HepG2 (cell line): ENCODE measurements around the gene POLR1C. TPM values are rescaled to one million over a fixed set of nuclear protein-coding genes. Genes with fewer than 3 reads are reported as not detected.
A peak's percentile ranks its signal among the peaks of the same experiment; 100 is the strongest.

ENCODE experiments used
- ASH2L ChIP-seq: fragments of 300-600, 200-600 bp; sonication (generic); IDR thresholded peaks from 2 replicates; pipeline ENCODE4 v1.7.0; 2017; ENCODE audit warnings: low read depth, mild to moderate bottlenecking, moderate library complexity, mixed read lengths, low read length; ENCODE audit not compliant: insufficient read length
- BRCA1 ChIP-seq: sonication (generic); formaldehyde crosslinking; IDR thresholded peaks from 2 replicates; pipeline ENCODE4 v1.4.0; 2020; ENCODE audit warnings: missing genetic modification reagents
- CREB1 ChIP-seq, 2 experiments: fragments of 450-650 bp in 1 of 2; IDR thresholded peaks; 2 replicates each; pipeline ENCODE4 v1.6.1; 2016 to 2017; ENCODE audit warnings: control low read depth in 1 of 2, mild to moderate bottlenecking in 1 of 2, missing compliant biosample characterization in 1 of 2, missing genetic modification characterization in 1 of 2
- JUND ChIP-seq: sonication (generic); formaldehyde crosslinking; IDR thresholded peaks from 2 replicates; pipeline ENCODE4 v1.8.0; 2022; ENCODE audit warnings: mild to moderate bottlenecking, missing genetic modification reagents
- KLF6 ChIP-seq: IDR thresholded peaks from 2 replicates; pipeline ENCODE4 v1.8.0; 2016; ENCODE audit warnings: missing biosample characterization, missing genetic modification reagents
- KMT2B ChIP-seq: IDR thresholded peaks from 2 replicates; pipeline ENCODE4 v1.6.1; 2016; ENCODE audit warnings: missing genetic modification reagents, missing compliant biosample characterization
- MEIS1 ChIP-seq: sonication (generic); formaldehyde crosslinking; IDR thresholded peaks from 2 replicates; pipeline ENCODE4 v1.9.0; 2021; ENCODE audit warnings: mild to moderate bottlenecking, missing genetic modification reagents, moderate library complexity, borderline replicate concordance
- NCOA1 ChIP-seq: sonication (generic); formaldehyde crosslinking; IDR thresholded peaks from 2 replicates; pipeline ENCODE4 v1.9.0; 2021; ENCODE audit warnings: missing genetic modification reagents
- PHF5A ChIP-seq: IDR thresholded peaks from one replicate; pipeline ENCODE4 v1.6.1; 2018; ENCODE audit warnings: low read depth, missing genetic modification reagents; ENCODE audit not compliant: unreplicated experiment
- RNF219 ChIP-seq: sonication (generic); formaldehyde crosslinking; IDR thresholded peaks from 2 replicates; pipeline ENCODE4 v1.5.0; 2020; ENCODE audit warnings: mild to moderate bottlenecking, missing genetic modification reagents
- SP4 ChIP-seq: sonication (generic); formaldehyde crosslinking; IDR thresholded peaks from 2 replicates; pipeline ENCODE4 v1.8.1; 2023; ENCODE audit warnings: mild to moderate bottlenecking, missing genetic modification reagents
- STAG1 ChIP-seq: sonication (generic); formaldehyde crosslinking; IDR thresholded peaks from 2 replicates; pipeline ENCODE4 v1.4.0; 2020; ENCODE audit warnings: missing genetic modification reagents
- TFDP1 ChIP-seq: IDR thresholded peaks from 2 replicates; pipeline ENCODE4 v1.6.1; 2016; ENCODE audit warnings: missing compliant biosample characterization, missing genetic modification reagents, borderline replicate concordance
- TRIM22 ChIP-seq: fragments of 450-650 bp; IDR thresholded peaks from 2 replicates; pipeline ENCODE4 v1.6.1; 2017
- ZBTB34 ChIP-seq: sonication (generic); formaldehyde crosslinking; IDR thresholded peaks from 2 replicates; pipeline ENCODE4 v1.8.0; 2022; ENCODE audit warnings: mild to moderate bottlenecking, missing genetic modification reagents
- ZNF20 ChIP-seq: sonication (generic); formaldehyde crosslinking; IDR thresholded peaks from 2 replicates; pipeline ENCODE4 v1.4.0; 2020; ENCODE audit warnings: mild to moderate bottlenecking, moderate library complexity, missing genetic modification reagents
- ZNF33B ChIP-seq: sonication (generic); formaldehyde crosslinking; IDR thresholded peaks from 2 replicates; pipeline ENCODE4 v1.5.1; 2020; ENCODE audit warnings: mild to moderate bottlenecking, missing genetic modification reagents
- ZNF562 ChIP-seq: sonication (generic); formaldehyde crosslinking; IDR thresholded peaks from 2 replicates; pipeline ENCODE4 v1.8.0; 2022; ENCODE audit warnings: missing genetic modification reagents, borderline replicate concordance
- ZNF564 ChIP-seq: sonication (generic); formaldehyde crosslinking; IDR thresholded peaks from 2 replicates; pipeline ENCODE4 v1.8.1; 2023; ENCODE audit warnings: mild to moderate bottlenecking, missing genetic modification reagents
- ZNF576 ChIP-seq: sonication (generic); formaldehyde crosslinking; IDR thresholded peaks from 2 replicates; pipeline ENCODE4 v1.4.0; 2020; ENCODE audit warnings: mild to moderate bottlenecking, missing genetic modification reagents
- ZNF607 ChIP-seq: sonication (generic); formaldehyde crosslinking; IDR thresholded peaks from 2 replicates; pipeline ENCODE4 v1.5.1; 2020; ENCODE audit warnings: missing genetic modification reagents, mild to moderate bottlenecking, borderline replicate concordance
- ZNF737 ChIP-seq: sonication (generic); formaldehyde crosslinking; IDR thresholded peaks from 2 replicates; pipeline ENCODE4 v1.5.0; 2020; ENCODE audit warnings: missing genetic modification reagents, mild to moderate bottlenecking, borderline replicate concordance
- ZNF776 ChIP-seq: sonication (generic); formaldehyde crosslinking; IDR thresholded peaks from 2 replicates; pipeline ENCODE4 v1.4.0; 2020; ENCODE audit warnings: mild to moderate bottlenecking, missing genetic modification reagents
- ZNF816 ChIP-seq: sonication (generic); formaldehyde crosslinking; IDR thresholded peaks from 2 replicates; pipeline ENCODE4 v1.8.0; 2022; ENCODE audit warnings: missing genetic modification reagents, mild to moderate bottlenecking, borderline replicate concordance
- polyA plus RNA-seq, 8 experiments: library from polyadenylated mRNA; depleted of rRNA in 3 of 8; stranded (reverse) in 7 of 8; unstranded in 1 of 8; fragments of >200 nt; fragmentation: Illumina TruSeq in 4 of 8; extraction: Trizol in 4 of 8; gene quantifications; 2 replicates each; pipeline versions ENCODE4 v1.2.1 to v1.2.3, GENCODE V29; 2011 to 2016; ENCODE audit warnings: low read depth in 4 of 8, missing spikeins in 1 of 8, mixed read lengths in 1 of 8; ENCODE audit not compliant: insufficient read depth in 1 of 8
- total RNA-seq, 5 experiments: library from RNA; depleted of rRNA; stranded (reverse); fragments of >200 nt; fragmentation: Illumina TruSeq; extraction: Trizol; gene quantifications; 2 replicates each; pipeline ENCODE4 v1.2.3, GENCODE V29; 2016; ENCODE audit warnings: low read depth in 1 of 5

Gene POLR1C
- total and polyA plus RNA-seq, 2 of the 13 experiments (the other 11 are each of a cell fraction or from before 2014, with no cell fraction given) = 62.6 to 72.2 TPM

GRCh38 chr6:43477235-43478007, 39.5 kb upstream of the POLR1C start, which contains the start of gene TJAP1 (continued):
- TF ChIP-seq RNF219 (CRISPR knock-in tag) (no peak), ZBTB34 (CRISPR knock-in tag) (no peak), ZNF562 (CRISPR knock-in tag) (no peak), ZNF776 (no peak), ZNF576 (CRISPR knock-in tag) (no peak), BRCA1 (no peak), TFDP1 (peak; percentile 93), CREB1 (IDR thresholded peaks at IDR 0.05) (peak; percentile 84), CREB1 (CRISPR knock-in tag; IDR thresholded peaks at IDR 0.05) (peak; percentile 95), SP4 (CRISPR knock-in tag) (peak; percentile 71), STAG1 (CRISPR knock-in tag) (no peak), ZNF607 (peak; percentile 83), KLF6 (CRISPR knock-in tag) (peak; percentile 72; the same call in 1 of the 2 replicates), ZNF737 (CRISPR knock-in tag) (no peak), JUND (CRISPR knock-in tag) (peak; percentile 68; the same call in 1 of the 2 replicates), TRIM22 (no peak), NCOA1 (CRISPR knock-in tag) (no peak), ZNF20 (CRISPR knock-in tag) (no peak), ZNF33B (CRISPR knock-in tag) (no peak), ZNF564 (CRISPR knock-in tag) (peak; percentile 37; the same call in 1 of the 2 replicates), MEIS1 (CRISPR knock-in tag) (0 out of 2 replicates have a peak, but pooled peaks have one; percentile 61), PHF5A (no peak), ASH2L (peak; percentile 77), ZNF816 (CRISPR knock-in tag) (peak; percentile 75; the same call in 1 of the 2 replicates), KMT2B (CRISPR knock-in tag) (peak; percentile 78)
